Karpas-422 (cell line): ENCODE data around the gene STH. TPM values are rescaled to one million over a fixed set of nuclear protein-coding genes. Genes with fewer than 3 reads are reported as not detected.

Experiments used
- DNase-seq: peaks from one replicate; pipeline ENCODE4 v3.0.0-alpha.2; 2015
- H2AFZ ChIP-seq: fragments of 200-600 bp; sonication (generic); 2 replicates; pipeline ENCODE4 v1.6.1; 2014; ENCODE audit warnings: antibody characterized with exemption, low read length, mixed read lengths
- H3K27ac ChIP-seq: fragments of 200-600 bp; sonication (generic); 2 replicates; pipeline ENCODE4 v1.5.1; 2014; ENCODE audit warnings: mild to moderate bottlenecking, low read length, moderate library complexity
- H3K27me3 ChIP-seq: fragments of 200-600 bp; sonication (generic); 2 replicates; pipeline ENCODE4 v1.6.1; 2014; ENCODE audit warnings: low read length, mixed read lengths
- H3K36me3 ChIP-seq: fragments of 200-600 bp; sonication (generic); 2 replicates; pipeline ENCODE4 v1.6.1; 2014; ENCODE audit warnings: low read length, mixed read lengths; ENCODE audit not compliant: insufficient read depth
- H3K4me1 ChIP-seq: fragments of 200-600 bp; sonication (generic); 2 replicates; pipeline ENCODE4 v1.6.1; 2014; ENCODE audit warnings: mild to moderate bottlenecking, low read length, mixed read lengths
- H3K4me2 ChIP-seq: fragments of 200-600 bp; sonication (generic); 2 replicates; pipeline ENCODE4 v1.6.1; 2014; ENCODE audit warnings: low read length, low read depth, mild to moderate bottlenecking; ENCODE audit not compliant: poor library complexity, severe bottlenecking
- H3K4me3 ChIP-seq: fragments of 200-600 bp; sonication (generic); 2 replicates; pipeline ENCODE4 v1.5.1; 2014; ENCODE audit warnings: mild to moderate bottlenecking, antibody characterized with exemption, low read length, mixed read lengths
- H3K79me2 ChIP-seq: fragments of 200-600 bp; sonication (generic); 2 replicates; pipeline ENCODE4 v1.6.1; 2014; ENCODE audit warnings: mild to moderate bottlenecking, low read length, mixed read lengths
- H3K9ac ChIP-seq: fragments of 200-600 bp; sonication (generic); 2 replicates; pipeline ENCODE4 v1.6.0; 2014; ENCODE audit warnings: low read length
- H3K9me2 ChIP-seq: fragments of 200-600 bp; sonication (generic), shearing (Covaris generic); replicated peaks from 2 replicates; pipeline ENCODE4 v1.6.0; 2014; ENCODE audit warnings: mild to moderate bottlenecking, low read length, moderate library complexity; ENCODE audit not compliant: insufficient read depth
- H3K9me3 ChIP-seq: fragments of 300-700, 200-600 bp; sonication (generic); 2 replicates; pipeline ENCODE4 v1.6.1; 2014; ENCODE audit warnings: low read length, mixed read lengths
- H4K20me1 ChIP-seq: fragments of 200-600 bp; sonication (generic); 2 replicates; pipeline ENCODE4 v1.6.1; 2014; ENCODE audit warnings: mild to moderate bottlenecking, antibody characterized with exemption, low read length, low read depth; ENCODE audit not compliant: insufficient read depth
- total RNA-seq: library from RNA; depleted of rRNA; stranded (reverse); fragments of >200 nt; shearing (Covaris generic); gene quantifications from 2 replicates; pipeline ENCODE4 v1.2.3, GENCODE V29; 2014; ENCODE audit warnings: low replicate concordance

The STH gene
- total RNA-seq, 1 experiment from 2014 or later = not detected

DNA sequence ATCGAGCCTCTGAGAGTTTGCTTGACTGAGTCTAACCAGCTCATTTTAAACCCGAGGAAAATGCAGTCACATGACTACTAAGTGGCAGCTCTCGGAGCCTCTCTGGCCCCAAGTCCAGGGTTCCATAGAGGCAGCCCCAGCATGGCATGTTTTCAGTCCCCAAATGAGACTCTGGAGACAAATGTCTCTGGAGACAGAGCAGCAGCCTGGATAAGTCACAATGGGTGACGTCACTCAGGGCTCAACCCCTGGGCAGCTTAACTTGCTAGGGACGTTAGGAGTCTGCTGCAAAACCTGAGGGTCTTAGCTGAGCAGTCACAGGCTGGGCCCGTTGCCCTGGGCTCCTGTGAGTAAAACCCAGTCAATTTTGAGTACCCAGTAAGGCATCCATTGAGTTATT lies 6.9 kb upstream of the STH start:
- Histone ChIP-seq H3K79me2 (no peaks in the 10 kb centered on the region), H2AFZ (no peak overlapping the region), H3K9me2 (no peaks in the 10 kb centered on the region), H3K4me3 (no peak overlapping the region), H3K27me3 (no peaks in the 10 kb centered on the region), H3K27ac (no peak overlapping the region), H3K9me3 (no peaks in the 10 kb centered on the region), H3K36me3 (no peaks in the 10 kb centered on the region), H3K4me1 (peaks cover 7% of the 10 kb centered on the region), H3K4me2 (no peak overlapping the region), H3K9ac (no peak overlapping the region), H4K20me1 (no peaks in the 10 kb centered on the region)
- no peak for DNase-seq

GRCh38 chr17:45992904-45993303 lies 6.1 kb upstream of the STH start:
- DNase-seq = no peak
- H3K27me3 ChIP-seq = no peaks in the 10 kb centered on the region
- H2AFZ ChIP-seq = no peak overlapping the region
- no peaks in the 10 kb centered on the region for H3K9me2 ChIP-seq
- H3K27ac ChIP-seq = no peak overlapping the region
- no peak overlapping the region for H3K4me2 ChIP-seq
- no peaks in the 10 kb centered on the region for H4K20me1 ChIP-seq
- H3K4me3 ChIP-seq = no peak overlapping the region
- no peaks in the 10 kb centered on the region for H3K79me2 ChIP-seq
- H3K36me3 ChIP-seq = no peaks in the 10 kb centered on the region
- no peaks in the 10 kb centered on the region for H3K9me3 ChIP-seq
- no peak overlapping the region for H3K9ac ChIP-seq
- peaks cover 7% of the 10 kb centered on the region for H3K4me1 ChIP-seq

- no peaks in the 10 kb centered on the region for H3K27me3 ChIP-seq
- no peaks in the 10 kb centered on the region for H3K36me3 ChIP-seq
- H3K4me1 ChIP-seq = peaks cover 7% of the 10 kb centered on the region
- no peak overlapping the region for H3K4me2 ChIP-seq
- DNase-seq = no peak
- no peak overlapping the region for H3K4me3 ChIP-seq
- no peaks in the 10 kb centered on the region for H3K79me2 ChIP-seq
- no peaks in the 10 kb centered on the region for H3K9me3 ChIP-seq
- H4K20me1 ChIP-seq = no peaks in the 10 kb centered on the region
- no peak overlapping the region for H3K27ac ChIP-seq
- no peaks in the 10 kb centered on the region for H3K9me2 ChIP-seq
- no peak overlapping the region for H3K9ac ChIP-seq
- no peak overlapping the region for H2AFZ ChIP-seq
These were observed 5.0 kb upstream of the STH start for GRCh38 chr17:45993962-45994627.

GRCh38 chr17:45994987-45995386 lies 4.1 kb upstream of the STH start:
- H3K4me1 ChIP-seq = peaks cover 7% of the 10 kb centered on the region
- no peaks in the 10 kb centered on the region for H3K36me3 ChIP-seq
- H4K20me1 ChIP-seq = no peaks in the 10 kb centered on the region
- no peaks in the 10 kb centered on the region for H3K27me3 ChIP-seq
- H3K27ac ChIP-seq = no peak overlapping the region
- no peak for DNase-seq
- no peak overlapping the region for H3K4me2 ChIP-seq
- no peak overlapping the region for H3K4me3 ChIP-seq
- H3K9me3 ChIP-seq = no peaks in the 10 kb centered on the region
- no peak overlapping the region for H2AFZ ChIP-seq
- H3K9ac ChIP-seq = no peak overlapping the region
- H3K79me2 ChIP-seq = no peaks in the 10 kb centered on the region
- no peaks in the 10 kb centered on the region for H3K9me2 ChIP-seq

GRCh38 chr17:45995627-45996270 lies 3.3 kb upstream of the STH start:
- no peaks in the 10 kb centered on the region for H3K79me2 ChIP-seq
- no peak overlapping the region for H2AFZ ChIP-seq
- no peak overlapping the region for H3K27ac ChIP-seq
- no peaks in the 10 kb centered on the region for H3K36me3 ChIP-seq
- no peak for DNase-seq
- no peak overlapping the region for H3K4me2 ChIP-seq
- H3K9me3 ChIP-seq = no peaks in the 10 kb centered on the region
- peaks cover 7% of the 10 kb centered on the region for H3K4me1 ChIP-seq
- no peaks in the 10 kb centered on the region for H4K20me1 ChIP-seq
- no peaks in the 10 kb centered on the region for H3K27me3 ChIP-seq
- no peak overlapping the region for H3K4me3 ChIP-seq
- no peak overlapping the region for H3K9ac ChIP-seq
- no peaks in the 10 kb centered on the region for H3K9me2 ChIP-seq

GRCh38 chr17:45996282-45996937 lies 2.6 kb upstream of the STH start:
- no peaks in the 10 kb centered on the region for H4K20me1 ChIP-seq
- no peaks in the 10 kb centered on the region for H3K36me3 ChIP-seq
- no peak overlapping the region for H2AFZ ChIP-seq
- no peaks in the 10 kb centered on the region for H3K27me3 ChIP-seq
- H3K79me2 ChIP-seq = no peaks in the 10 kb centered on the region
- H3K4me3 ChIP-seq = no peak overlapping the region
- H3K4me1 ChIP-seq = peaks cover 7% of the 10 kb centered on the region
- no peaks in the 10 kb centered on the region for H3K9me2 ChIP-seq
- no peak overlapping the region for H3K9ac ChIP-seq
- H3K27ac ChIP-seq = no peak overlapping the region
- no peak overlapping the region for H3K4me2 ChIP-seq
- no peak for DNase-seq
- no peaks in the 10 kb centered on the region for H3K9me3 ChIP-seq

GRCh38 chr17:45997166-45997565 lies 1.9 kb upstream of the STH start:
- no peak overlapping the region for H3K4me3 ChIP-seq
- no peaks in the 10 kb centered on the region for H3K36me3 ChIP-seq
- H3K79me2 ChIP-seq = no peaks in the 10 kb centered on the region
- H3K9me3 ChIP-seq = no peaks in the 10 kb centered on the region
- no peaks in the 10 kb centered on the region for H4K20me1 ChIP-seq
- H3K9ac ChIP-seq = no peak overlapping the region
- H3K9me2 ChIP-seq = no peaks in the 10 kb centered on the region
- H2AFZ ChIP-seq = no peak overlapping the region
- no peak overlapping the region for H3K4me2 ChIP-seq
- H3K4me1 ChIP-seq = peaks cover 7% of the 10 kb centered on the region
- H3K27me3 ChIP-seq = no peaks in the 10 kb centered on the region
- DNase-seq = no peak
- H3K27ac ChIP-seq = no peak overlapping the region

DNA sequence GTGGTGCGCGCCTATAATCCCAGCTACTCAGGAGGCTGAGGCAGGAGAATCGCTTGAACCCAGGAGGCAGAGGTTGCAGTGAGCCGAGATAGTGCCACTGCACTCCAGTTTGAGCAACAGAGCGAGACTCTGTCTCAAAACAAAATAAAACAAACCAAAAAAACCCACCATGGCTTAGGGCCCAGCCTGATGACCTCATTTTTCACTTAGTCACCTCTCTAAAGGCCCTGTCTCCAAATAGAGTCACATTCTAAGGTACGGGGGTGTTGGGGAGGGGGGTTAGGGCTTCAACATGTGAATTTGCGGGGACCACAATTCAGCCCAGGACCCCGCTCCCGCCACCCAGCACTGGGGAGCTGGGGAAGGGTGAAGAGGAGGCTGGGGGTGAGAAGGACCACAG lies 1.4 kb upstream of the STH start:
- Histone ChIP-seq H3K27ac (no peak overlapping the region), H2AFZ (no peak overlapping the region), H3K9me3 (no peaks in the 10 kb centered on the region), H4K20me1 (no peaks in the 10 kb centered on the region), H3K9ac (no peak overlapping the region), H3K36me3 (no peaks in the 10 kb centered on the region), H3K27me3 (no peaks in the 10 kb centered on the region), H3K4me2 (no peak overlapping the region), H3K4me3 (no peak overlapping the region), H3K9me2 (no peaks in the 10 kb centered on the region), H3K79me2 (no peaks in the 10 kb centered on the region), H3K4me1 (peaks cover 7% of the 10 kb centered on the region)
- DNase-seq = no peak
